ENCODE data around the gene SOX10. TPM values are rescaled to one million over a fixed set of nuclear protein-coding genes. Genes with fewer than 3 reads are reported as not detected.

SOX10 gene
- total RNA-seq, 2 experiments from 2014 or later = not detected

DNA sequence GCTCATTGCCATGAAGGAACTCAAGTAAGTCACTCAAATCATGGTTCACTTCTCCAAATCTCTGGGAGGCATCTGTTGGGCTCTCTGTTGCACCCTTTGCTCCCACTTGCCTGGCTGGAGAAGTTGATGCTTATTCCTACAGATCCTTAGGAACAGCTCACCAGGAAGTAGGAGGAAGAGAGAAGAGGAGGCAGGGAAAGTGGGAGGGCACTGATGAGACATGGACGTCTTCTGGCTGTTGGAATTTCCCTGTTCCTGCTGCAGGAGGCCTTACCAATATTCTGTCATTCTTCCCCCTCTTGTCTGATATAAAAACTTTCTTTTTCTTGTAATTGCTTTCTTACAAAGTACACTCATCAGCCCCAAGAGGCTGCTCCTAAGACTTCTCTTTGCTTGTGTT, 17.2 kb downstream of the SOX10 start:
- Histone ChIP-seq H3K9me2 (ENCODE audit: insufficient read depth, low read length) (no peaks in the 10 kb centered on the region), H3K79me2 (ENCODE audit: insufficient read depth, low read depth, low read length) (no peaks in the 10 kb centered on the region), H3K9me3 (ENCODE audit: low read length) (no peaks in the 10 kb centered on the region), H3K4me1 (ENCODE audit: insufficient read depth, low read length, poor library complexity, severe bottlenecking) (no peaks in the 10 kb centered on the region), H4K20me1 (ENCODE audit: insufficient read depth, low read length) (no peaks in the 10 kb centered on the region), H3K4me3 (ENCODE audit: low read depth, low read length, poor library complexity, severe bottlenecking) (no peak overlapping the region), H3K36me3 (ENCODE audit: insufficient read depth, low read length) (peaks cover 59% of the 10 kb centered on the region), H3K27ac (ENCODE audit: low read depth, low read length, poor library complexity, severe bottlenecking) (no peak overlapping the region), H3K4me2 (ENCODE audit: low read length) (no peak overlapping the region), H2AFZ (ENCODE audit: low read length) (no peak overlapping the region)
- TF ChIP-seq EZH2phosphoT487 (IDR thresholded peaks at IDR 0.05; ENCODE audit: borderline replicate concordance, low read depth, low read length) = no peak
- TF ChIP-seq, protein P1, sequence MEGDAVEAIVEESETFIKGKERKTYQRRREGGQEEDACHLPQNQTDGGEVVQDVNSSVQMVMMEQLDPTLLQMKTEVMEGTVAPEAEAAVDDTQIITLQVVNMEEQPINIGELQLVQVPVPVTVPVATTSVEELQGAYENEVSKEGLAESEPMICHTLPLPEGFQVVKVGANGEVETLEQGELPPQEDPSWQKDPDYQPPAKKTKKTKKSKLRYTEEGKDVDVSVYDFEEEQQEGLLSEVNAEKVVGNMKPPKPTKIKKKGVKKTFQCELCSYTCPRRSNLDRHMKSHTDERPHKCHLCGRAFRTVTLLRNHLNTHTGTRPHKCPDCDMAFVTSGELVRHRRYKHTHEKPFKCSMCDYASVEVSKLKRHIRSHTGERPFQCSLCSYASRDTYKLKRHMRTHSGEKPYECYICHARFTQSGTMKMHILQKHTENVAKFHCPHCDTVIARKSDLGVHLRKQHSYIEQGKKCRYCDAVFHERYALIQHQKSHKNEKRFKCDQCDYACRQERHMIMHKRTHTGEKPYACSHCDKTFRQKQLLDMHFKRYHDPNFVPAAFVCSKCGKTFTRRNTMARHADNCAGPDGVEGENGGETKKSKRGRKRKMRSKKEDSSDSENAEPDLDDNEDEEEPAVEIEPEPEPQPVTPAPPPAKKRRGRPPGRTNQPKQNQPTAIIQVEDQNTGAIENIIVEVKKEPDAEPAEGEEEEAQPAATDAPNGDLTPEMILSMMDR (conservative IDR thresholded peaks at IDR 0.05; ENCODE audit: low read length) = no peak
- no peak for DNase-seq (ENCODE audit: low spot score)
- intact Hi-C loops (cut with micrococcal nuclease; ENCODE audit: unreplicated experiment) = no loop called here
- CTCF ChIA-PET (ENCODE audit: unreplicated experiment) = no interaction called here
- POLR2A ChIA-PET = interaction anchor here (1.2 kb wide), 1 partner anchor 13 kb away, joined by 3 read pairs; no protein-coding TSS in a partner anchor
- no TSS peak for BruUV-seq (replicated peaks)

DNA sequence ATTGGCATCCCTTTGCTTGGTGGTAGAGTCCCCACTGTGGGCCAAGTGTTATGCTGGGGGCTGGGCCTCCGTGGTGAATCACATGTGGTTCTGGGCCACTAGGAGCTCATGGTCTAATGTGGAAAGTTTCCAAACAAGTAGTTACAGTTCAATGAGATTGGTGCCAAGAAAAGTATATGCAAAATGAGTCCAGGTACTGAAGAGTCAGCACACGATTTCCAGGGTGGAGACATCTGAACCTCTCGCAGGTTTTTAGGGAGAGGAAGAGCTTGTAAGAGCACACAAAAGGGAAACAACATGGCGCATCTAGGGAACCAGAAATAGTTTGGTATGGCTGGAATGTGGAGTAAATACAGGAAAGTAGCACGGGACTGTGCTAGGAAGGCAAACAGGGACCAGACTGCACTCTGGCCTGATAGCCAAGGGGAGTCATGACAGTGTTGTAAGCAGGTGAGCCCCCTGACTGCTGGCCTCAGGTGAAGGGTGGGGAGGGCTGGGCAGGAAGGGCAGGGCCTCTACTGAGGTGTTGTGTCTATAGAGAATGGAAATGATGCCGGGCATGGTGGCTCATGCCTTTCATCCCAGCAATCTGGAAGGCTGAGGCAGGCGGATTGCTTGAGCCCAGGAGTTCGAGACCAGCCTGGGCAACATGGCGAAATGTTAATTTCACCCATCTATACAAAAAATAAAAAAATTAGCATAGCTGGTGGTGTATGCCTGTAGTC, 18.3 kb downstream of the SOX10 start:
- H3K36me3 ChIP-seq (ENCODE audit: insufficient read depth, low read length) = peaks cover 69% of the 10 kb centered on the region
- H3K79me2 ChIP-seq (ENCODE audit: insufficient read depth, low read depth, low read length) = no peaks in the 10 kb centered on the region
- no peaks in the 10 kb centered on the region for H4K20me1 ChIP-seq (ENCODE audit: insufficient read depth, low read length)
- no peak overlapping the region for H2AFZ ChIP-seq (ENCODE audit: low read length)
- H3K27ac ChIP-seq (ENCODE audit: low read depth, low read length, poor library complexity, severe bottlenecking) = no peak overlapping the region
- no peak for DNase-seq (ENCODE audit: low spot score)
- CTCF ChIA-PET (ENCODE audit: unreplicated experiment) = no interaction called here
- intact Hi-C loops (cut with micrococcal nuclease; ENCODE audit: unreplicated experiment) = loop anchor here (1.0 to 2.0 kb wide), 2 partner anchors 59 to 149 kb away; partner anchors contain the start of gene MICALL1
- H3K9me2 ChIP-seq (ENCODE audit: insufficient read depth, low read length) = no peaks in the 10 kb centered on the region
- no peaks in the 10 kb centered on the region for H3K9me3 ChIP-seq (ENCODE audit: low read length)
- no peaks in the 10 kb centered on the region for H3K4me1 ChIP-seq (ENCODE audit: insufficient read depth, low read length, poor library complexity, severe bottlenecking)
- POLR2A ChIA-PET = interaction anchor here (0.7 kb wide), 1 partner anchor 11 kb away, joined by 3 read pairs; no protein-coding TSS in a partner anchor
- TF ChIP-seq EZH2phosphoT487 (IDR thresholded peaks at IDR 0.05; ENCODE audit: borderline replicate concordance, low read depth, low read length) = no peak
- TF ChIP-seq, protein P1 (conservative IDR thresholded peaks at IDR 0.05; ENCODE audit: low read length) = no peak
- no peak overlapping the region for H3K4me3 ChIP-seq (ENCODE audit: low read depth, low read length, poor library complexity, severe bottlenecking)
- no TSS peak for BruUV-seq (replicated peaks)
- no peak overlapping the region for H3K4me2 ChIP-seq (ENCODE audit: low read length)

DNA sequence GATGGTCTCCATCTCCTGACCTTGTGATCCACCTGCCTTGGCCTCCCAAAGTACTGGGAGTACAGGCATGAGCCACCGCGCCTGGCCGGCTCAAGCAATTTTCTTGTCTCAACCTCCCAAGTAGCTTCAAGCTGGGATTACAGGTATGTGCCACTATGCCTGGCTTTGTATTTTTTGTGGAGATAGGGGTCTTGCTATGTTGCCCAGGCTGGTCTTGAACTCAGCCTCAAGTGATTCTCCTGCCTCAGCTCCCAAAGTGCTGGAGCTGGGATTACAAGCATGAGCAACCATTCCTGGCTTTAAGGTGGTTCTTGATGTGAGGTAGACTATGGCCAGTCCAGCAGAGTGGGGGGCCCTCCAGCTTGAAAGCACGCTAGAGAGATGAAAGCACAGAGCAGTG, 23.3 kb downstream of the SOX10 start:
- H3K27ac ChIP-seq (ENCODE audit: low read depth, low read length, poor library complexity, severe bottlenecking) = no peak overlapping the region
- intact Hi-C loops (cut with micrococcal nuclease; ENCODE audit: unreplicated experiment) = no loop called here
- H3K9me3 ChIP-seq (ENCODE audit: low read length) = no peaks in the 10 kb centered on the region
- ChIA-PET POLR2A (no interaction called here), CTCF (ENCODE audit: unreplicated experiment) (no interaction called here)
- no peak overlapping the region for H3K4me2 ChIP-seq (ENCODE audit: low read length)
- peaks cover 78% of the 10 kb centered on the region for H3K36me3 ChIP-seq (ENCODE audit: insufficient read depth, low read length)
- no peaks in the 10 kb centered on the region for H3K4me1 ChIP-seq (ENCODE audit: insufficient read depth, low read length, poor library complexity, severe bottlenecking)
- BruUV-seq (replicated peaks) = no TSS peak
- H2AFZ ChIP-seq (ENCODE audit: low read length) = no peak overlapping the region
- no peaks in the 10 kb centered on the region for H3K79me2 ChIP-seq (ENCODE audit: insufficient read depth, low read depth, low read length)
- H4K20me1 ChIP-seq (ENCODE audit: insufficient read depth, low read length) = no peaks in the 10 kb centered on the region
- no peak overlapping the region for H3K4me3 ChIP-seq (ENCODE audit: low read depth, low read length, poor library complexity, severe bottlenecking)
- no peak for DNase-seq (ENCODE audit: low spot score)
- H3K9me2 ChIP-seq (ENCODE audit: insufficient read depth, low read length) = no peaks in the 10 kb centered on the region
- TF ChIP-seq, protein P1 (conservative IDR thresholded peaks at IDR 0.05; ENCODE audit: low read length) = no peak
- no peak for TF ChIP-seq EZH2phosphoT487 (IDR thresholded peaks at IDR 0.05; ENCODE audit: borderline replicate concordance, low read depth, low read length)

Data from OCI-LY7 (cell line).